NCI-H526 (cell line): Measurements from ENCODE around the gene ACKR1.

Experiments
- DNase-seq, 2 experiments: peaks; one replicate each; lab custom pipeline; 2025; lab: John Stamatoyannopoulos, UW

The ACKR1 gene, protein sequence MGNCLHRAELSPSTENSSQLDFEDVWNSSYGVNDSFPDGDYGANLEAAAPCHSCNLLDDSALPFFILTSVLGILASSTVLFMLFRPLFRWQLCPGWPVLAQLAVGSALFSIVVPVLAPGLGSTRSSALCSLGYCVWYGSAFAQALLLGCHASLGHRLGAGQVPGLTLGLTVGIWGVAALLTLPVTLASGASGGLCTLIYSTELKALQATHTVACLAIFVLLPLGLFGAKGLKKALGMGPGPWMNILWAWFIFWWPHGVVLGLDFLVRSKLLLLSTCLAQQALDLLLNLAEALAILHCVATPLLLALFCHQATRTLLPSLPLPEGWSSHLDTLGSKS

DNA sequence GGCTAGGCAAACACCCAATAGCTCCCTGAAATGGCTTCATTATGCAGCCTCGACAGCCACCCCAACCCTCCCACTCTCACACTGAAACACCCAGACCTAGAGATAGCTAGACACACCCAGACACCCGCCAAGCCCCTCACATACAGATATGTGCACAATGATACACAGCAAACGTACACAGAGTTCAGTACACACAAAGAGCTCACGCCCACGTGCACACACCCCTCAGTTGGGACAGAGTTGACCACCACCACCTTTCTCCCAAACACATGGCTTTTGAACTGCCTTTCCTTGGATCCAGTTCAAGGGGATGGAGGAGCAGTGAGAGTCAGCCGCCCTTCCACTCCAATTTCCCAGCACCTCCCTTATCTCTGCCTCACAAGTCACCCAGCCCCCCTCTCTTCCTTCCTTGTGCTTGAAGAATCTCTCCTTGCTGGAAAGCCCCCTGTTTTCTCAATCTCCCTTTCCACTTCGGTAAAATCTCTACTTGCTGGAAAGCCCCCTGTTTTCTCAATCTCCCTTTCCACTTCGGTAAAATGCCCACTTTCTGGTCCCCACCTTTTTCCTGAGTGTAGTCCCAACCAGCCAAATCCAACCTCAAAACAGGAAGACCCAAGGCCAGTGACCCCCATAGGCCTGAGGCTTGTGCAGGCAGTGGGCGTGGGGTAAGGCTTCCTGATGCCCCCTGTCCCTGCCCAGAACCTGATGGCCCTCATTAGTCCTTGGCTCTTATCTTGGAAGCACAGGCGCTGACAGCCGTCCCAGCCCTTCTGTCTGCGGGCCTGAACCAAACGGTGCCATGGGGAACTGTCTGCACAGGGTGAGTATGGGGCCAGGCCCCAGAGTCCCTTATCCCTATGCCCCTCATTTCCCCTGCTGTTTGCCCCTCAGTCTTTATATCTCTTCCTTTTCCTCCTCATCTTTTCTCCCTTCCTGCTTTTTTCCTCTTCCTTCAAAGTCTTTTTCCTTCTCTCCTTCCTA lies at the start of gene ACKR1:
TSS of gene ACKR1 (plus strand) at position 715 of the 981 bp plus-strand sequence. CDS start at position 800, 85 bp downstream.
- no peak for DNase-seq

DNA sequence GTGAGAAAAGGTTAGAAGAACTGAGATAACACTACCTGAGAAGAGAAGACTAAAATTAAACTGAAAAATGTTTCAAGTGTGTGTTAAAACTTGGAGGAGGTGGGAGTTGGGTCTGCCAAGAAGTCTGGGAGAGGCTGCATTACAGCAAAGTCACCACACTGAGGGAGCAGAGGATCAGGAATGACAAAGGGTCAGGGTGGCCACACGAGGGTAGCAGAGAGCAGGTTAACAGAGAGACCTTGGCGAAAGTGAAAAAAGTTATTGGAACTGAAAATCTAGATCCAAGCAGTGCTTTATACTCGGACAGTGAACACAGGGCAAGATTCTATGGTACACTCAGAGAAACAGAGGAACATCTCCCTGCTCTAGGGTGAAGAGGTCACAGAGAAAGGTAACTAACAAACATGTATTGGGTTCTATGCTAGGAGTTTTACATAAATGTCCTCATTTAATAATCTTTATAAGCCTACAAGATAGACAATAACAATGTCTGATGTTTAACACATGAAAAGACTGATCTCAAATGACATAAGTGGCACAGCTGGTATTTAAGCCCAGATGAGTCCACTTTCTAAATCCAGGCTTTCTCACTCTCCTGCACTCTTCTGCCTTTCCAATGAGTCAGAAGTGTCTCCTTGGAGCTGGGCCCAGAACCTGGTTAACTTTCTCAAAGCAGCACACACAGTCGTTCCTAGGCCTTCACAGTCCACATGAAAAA lies 43.5 kb upstream of the ACKR1 start:
- DNase-seq: peak; percentile 76 to 92

DNA sequence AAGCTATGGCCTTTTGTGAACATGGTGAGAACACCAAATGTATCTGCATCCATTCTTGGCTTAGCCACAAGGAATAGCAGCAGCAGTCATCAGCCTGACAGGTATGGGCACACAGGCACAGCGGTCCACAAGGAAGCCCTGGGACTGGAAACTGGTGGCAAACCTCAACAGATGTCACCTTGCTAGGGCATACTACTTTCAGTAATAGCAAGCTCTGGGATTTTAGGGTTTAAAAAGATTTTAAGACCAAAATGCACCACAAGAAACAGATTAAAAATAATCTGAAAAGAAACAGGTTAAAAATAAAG lies 43.0 kb upstream of the ACKR1 start:
- DNase-seq: no peak

DNA sequence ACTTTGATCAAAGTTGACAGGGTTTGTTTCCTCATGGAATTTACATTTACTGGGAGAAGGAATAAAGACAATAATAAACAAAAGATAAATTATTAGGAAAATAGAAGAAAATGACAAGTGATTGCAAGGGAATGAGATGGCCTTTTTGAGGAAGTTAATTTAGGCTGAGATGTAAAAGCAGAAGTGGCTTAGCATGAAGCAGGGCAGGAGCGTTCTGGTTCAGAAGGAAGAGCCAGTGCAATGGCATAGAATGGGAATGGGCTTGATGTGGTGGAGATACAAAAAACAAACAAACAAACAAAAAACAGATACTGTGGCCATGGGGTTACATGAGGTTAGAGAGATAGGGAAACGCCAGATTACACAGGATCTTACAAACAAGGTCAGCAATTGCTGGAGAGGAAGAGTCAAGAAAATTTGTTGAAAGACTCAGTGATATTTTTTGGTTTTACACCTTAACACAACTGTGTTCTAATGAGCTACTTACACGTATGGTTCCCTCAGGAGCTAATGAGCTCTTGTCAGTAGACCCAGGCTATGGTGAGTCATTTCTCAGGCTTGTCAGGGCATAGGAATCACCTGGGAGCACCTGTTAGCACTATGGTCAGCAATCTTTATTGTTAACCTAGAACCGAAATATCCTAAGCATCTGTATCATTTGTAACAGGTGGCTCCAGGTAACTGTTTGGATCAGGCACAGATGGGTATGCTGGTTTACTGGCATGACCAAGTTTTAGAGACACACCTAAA lies 42.0 kb upstream of the ACKR1 start:
- DNase-seq: no peak

DNA sequence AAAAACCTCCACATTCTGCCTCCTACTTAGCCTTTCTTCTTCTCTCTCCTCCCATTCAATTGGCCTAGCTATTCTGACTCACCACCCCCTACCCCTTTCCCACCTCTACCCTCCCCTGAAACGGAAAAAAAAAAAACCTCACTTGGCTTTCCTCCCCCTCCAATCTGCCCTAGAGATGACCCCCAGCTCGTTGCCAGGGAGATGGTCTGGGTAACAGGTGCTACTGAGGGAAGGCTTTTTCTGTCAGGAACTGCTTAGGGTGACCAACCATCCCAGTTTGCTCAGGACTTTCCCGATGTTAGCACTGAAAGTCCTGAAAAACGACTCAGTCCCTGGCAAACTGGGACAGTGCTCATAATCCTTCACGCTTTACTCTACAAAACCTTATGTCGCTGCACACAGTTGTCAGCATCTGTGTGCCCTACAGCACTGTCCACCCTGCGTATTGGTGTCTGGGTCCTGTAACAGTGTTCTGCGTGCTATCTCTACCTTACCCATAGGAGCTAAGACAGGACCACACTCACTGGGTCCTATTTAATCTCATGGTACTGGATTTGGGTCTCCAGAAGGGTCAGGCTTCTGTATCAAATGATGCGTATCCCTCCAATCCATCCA lies 41.0 kb upstream of the ACKR1 start:
- peak; percentile 11 to 45 for DNase-seq

DNA sequence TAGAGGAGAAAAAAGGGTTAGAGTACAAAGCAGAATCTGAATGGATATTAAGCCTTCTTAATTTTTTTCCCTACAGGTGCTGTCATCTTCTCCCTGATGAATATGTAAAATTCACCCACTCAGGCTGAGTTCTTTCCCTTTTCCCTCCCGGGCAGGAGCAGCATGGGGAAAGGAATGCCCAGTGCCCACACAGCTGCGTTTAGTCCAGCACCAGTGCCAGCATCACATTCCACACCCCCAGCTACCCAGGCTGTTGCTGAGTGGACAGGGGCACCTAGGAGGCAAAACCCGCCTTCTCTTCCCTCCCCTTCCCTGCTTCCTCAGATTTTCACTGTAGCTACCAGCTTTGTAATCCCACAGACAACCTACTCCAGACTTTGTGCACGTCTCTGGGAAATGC lies 36.6 kb upstream of the ACKR1 start:
- DNase-seq: peak; percentile 16 to 63

DNA sequence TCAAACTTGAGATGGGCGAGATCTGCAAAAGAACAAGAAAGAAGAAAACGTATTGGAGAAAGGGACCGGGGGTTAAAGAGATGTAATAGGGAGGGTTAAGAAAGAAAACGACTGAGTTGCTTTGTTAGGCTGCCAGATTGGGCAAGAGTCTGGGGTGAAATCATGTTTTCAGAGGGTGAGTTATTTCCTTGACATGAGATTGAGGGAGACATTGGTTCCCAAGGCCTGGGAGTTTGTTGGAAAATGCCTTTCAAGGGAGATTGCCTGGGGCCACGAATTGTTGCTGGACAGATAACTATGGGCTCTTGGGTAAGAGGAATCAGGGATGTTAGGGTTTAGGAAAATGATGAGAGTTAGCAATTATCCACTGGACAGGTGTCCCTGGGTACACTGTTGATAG lies 34.0 kb upstream of the ACKR1 start:
- no peak for DNase-seq

DNA sequence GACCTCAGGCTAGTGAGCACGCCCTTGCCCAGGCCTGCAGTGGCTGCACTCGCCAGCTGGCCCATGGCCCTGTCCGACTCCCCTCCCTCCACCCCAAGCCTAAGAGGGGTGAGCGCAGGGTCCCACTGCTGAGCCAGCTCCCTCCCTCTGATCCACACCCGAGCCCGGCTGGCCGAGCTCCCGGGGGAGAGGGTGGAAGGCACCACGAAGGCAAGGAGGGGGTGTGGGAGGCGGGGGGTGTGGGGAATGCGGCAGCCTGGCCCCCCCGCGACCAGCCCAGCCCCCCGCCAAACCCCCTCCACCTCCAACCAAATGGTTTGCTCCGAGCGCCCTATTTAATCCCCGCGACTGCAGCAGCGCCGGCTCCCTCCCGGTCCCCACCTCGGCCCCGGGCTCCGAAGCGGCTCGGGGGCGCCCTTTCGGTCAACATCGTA lies 33.4 kb upstream of the ACKR1 start, which contains the start of gene CADM3:
TSS of gene CADM3 (plus strand) at position 362 of the 434 bp plus-strand sequence. CDS start 151 bp downstream, outside the sequence.
- peak; percentile 74 to 93 for DNase-seq

DNA sequence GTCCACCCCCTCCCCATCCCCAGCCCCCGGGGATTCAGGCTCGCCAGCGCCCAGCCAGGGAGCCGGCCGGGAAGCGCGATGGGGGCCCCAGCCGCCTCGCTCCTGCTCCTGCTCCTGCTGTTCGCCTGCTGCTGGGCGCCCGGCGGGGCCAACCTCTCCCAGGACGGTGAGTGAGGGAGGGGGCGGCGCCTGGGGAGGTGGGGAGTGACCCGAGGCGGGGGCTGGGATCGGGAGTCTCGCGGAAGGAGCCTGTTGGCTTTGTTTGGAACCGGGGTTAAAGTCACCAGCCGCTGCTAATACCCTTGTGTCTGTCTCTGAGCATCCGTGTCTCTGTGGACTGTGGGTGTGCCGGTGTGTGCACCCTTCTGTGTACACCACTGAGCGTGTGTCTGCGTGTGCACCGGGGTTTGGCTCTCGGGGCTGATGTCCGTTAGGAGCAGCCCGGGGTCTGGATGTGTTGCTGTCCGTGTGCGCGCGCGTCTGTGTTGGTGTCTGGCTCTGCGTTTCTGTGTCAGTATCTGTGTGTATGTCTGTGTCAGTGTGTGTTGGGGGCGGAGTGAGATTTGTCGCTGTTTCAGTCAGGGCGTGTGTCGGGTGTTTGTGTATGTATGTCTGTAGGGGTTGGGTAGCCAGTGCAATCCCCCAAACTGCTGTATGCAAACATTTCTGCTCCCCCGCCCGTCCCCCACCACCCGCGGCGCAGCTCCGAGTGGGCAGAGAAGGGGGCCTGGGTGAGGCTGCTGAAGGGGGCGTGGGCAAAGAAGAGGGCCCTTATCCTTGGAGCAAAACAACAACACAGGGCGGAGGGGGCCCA lies 32.8 kb upstream of the ACKR1 start:
- DNase-seq: peak; percentile 79 to 94

DNA sequence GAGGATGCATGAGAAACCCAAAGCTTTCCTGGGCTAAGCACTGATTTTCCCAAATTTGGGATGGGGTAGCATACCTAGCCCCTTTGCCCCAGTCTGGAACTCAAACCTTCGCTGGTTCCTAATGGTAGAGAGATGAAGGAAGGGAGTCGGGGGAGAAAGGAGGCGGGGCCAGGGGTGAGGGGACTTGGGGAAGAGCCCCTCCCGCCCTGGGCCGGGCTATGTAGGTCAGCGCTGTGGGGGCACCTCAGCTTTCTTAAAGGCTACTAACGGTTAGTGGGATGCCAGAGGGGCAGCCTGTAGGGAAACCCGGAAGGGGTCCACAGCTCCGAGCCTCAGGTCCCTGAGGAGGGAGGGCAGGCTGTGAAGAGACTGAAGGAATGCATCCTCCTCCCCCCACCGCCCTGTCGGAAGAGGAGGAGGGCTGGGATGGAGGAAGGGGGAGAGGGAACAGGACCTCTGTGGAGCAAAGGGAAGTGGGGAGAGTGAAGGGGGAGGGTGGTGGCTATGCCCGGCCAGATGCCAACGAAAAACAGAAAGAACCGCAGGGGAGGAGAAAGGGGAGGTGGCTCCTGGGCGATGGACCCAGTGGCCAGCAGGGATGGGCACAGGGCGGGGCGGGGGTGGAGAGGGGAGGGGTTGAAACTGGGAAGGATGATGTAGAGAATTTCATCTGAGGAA lies 31.9 kb upstream of the ACKR1 start:
- peak in 1 of 2 experiments; percentile 60 for DNase-seq

DNA sequence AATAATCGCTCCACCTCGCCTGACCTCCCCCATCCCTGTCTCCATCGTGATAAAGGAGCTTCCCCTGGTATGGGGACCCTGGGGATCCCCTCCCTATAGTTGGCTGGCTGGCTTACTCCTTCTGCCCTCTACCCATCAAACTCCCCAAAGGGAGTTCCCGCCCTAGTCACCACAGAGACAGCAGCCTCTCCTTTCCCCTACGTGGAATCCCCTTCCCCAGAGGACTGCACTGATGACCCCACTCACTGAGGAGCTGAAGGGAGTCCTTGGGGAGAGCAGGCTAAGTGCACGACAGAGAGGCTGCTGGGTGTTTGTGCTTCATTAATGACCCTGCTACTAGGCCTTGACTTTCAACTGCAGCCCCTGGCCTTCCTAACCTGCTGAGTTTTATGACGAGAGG lies 31.4 kb upstream of the ACKR1 start:
- DNase-seq: no peak

DNA sequence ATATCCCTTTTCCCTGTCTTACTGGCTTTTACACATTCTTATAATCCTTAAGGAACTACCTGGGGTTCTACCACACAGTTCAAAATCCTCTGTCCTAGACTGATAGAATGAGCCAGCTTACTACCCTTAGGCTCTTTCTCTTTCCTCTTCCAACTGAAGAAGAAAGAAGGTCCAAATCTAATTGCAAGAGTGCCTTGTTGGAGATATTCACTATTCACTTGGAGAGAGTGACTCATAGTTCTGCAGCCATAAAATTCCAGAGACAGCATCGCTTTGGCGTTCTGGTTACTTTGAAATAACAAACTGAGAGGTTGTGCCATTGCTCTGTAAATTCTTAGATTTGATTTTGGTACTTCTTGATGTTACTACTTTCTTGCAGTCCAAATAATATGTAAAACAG lies 29.1 kb upstream of the ACKR1 start:
- no peak for DNase-seq

DNA sequence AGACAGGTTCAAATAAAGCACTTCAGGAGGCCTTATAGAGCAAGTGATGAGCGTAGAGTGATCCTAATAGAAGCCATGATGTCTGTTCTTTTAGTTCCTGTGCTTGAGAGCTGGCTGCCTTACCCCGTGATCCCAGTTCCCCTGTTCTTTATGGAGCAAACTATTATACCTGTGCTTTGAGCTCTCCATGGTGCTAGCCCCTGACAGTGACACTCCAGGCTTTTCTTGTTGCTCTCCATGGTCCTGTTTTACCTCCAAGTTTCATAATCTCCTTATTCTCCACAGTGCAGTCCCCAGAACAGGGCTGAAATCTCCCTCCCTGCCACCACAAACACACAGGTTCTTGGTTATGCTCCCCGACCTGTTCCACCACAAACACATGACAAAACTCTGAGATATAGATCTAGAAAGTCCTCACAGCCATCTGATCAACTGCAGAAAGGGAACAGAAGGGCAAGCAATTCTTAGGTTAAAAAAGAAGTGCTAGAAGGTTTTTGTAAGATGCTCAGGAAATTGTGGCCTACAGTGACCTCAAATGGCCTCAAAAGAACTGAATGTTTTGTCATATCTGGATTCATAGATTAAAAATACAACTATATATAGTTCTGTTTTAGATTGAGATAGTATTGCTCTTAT lies 27.3 kb upstream of the ACKR1 start:
- DNase-seq: no peak

DNA sequence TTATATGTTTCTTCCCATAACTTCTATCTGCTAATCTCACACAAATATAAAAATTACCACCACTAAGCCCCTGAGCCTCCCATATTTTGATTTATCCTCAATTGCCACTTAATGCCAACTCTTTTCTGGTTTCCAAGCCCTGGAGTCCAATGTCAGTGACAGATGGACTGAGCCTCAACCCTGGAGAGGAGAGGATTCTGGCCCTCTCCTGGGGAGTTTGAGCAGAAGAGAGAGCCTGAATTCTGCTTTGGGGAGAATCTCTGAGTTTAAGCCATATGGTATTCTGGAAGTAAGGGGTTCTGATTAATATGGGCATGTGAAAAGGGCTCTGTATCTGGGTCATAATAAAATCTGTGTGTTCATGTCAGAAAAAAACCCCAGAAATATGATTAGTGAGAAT lies 24.8 kb upstream of the ACKR1 start:
- no peak for DNase-seq

DNA sequence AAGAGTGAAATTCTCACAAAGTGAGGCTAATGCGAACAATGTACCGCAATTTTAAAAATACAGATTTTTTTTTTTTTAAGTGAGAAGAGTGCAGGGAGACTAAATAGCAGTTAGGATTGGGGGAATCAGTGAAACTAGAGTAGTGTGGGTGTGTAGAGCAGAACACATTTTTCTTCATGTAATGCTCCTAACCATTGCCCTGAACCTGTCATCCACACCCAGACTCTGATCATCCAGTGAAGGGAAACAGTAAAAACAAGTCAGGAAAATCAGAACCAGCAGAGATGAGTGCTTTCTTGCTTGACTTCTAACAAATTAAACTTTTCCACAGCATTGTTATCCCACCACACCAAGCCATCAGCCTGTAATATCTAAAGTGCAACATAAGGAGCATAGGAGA lies 24.2 kb upstream of the ACKR1 start:
- DNase-seq: no peak

DNA sequence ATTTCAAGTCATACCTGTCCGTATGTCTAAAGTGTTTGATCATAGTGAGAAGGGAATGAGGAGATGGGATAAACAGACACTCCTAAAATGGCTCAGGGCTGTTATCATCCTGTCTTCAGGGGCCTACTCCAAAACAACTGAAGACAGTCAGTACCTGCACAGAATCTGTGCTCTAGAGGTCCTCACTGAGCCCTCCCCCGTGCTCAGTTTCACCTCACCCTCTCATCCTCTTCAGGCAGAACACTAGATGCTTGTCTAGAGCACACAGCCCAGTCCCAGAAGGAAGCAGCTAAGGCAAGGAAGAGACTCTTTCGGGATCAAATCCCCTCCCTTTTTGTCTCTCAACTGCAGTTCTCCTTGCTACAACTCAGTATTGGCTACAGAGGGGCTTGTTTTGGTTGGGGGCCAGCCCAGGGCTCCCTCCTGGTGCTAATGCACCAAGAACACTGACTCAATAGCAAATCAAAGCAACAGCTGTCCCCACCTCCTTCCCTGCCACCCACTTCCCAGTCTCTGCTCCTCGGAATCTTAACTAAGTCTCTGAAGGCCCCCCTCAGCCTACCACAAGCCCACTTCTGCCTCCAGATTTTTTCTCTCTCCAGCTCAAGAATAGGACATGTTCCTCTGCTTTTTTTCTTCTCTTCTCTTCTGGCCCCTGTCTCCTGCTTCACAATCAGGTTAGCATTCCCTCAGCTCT lies 23.2 kb upstream of the ACKR1 start:
- no peak for DNase-seq

DNA sequence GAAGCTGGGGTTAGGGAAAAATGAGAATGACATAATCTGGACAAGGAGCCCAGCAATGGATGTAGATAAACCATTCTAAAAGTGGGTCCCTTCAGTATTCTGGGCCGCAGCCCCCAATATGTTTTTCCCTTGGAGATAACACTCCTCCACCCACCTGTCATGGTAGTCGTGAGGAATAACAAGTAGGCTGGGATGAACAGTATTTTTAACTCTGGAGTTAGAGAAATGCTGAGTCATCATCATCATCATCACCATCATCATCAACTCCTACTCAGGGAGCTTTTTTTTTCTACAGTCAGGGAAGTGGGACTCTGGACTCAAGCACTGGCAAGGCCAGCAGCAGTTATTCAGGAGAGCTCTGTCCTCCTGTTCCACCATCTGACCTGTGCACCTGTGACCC lies 20.5 kb upstream of the ACKR1 start:
- no peak for DNase-seq

DNA sequence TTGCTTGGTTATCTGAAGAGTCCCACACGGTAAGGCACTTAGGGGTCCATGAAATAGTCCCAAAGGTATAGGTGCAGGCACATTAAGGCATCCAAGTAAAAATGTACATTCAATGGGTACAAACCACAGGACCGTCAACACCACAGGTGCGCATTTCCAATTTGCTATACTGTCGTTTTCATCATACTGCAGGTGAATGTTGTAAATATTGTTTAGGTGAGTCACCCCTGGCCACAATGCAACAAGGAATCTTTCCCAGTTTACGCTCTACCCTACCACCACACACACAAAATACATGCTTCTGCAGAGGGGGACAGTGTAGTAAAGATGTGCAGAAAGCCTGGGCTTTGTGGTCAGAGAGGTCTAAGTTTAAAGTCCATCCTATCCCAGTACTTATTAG lies 19.6 kb upstream of the ACKR1 start:
- no peak for DNase-seq

DNA sequence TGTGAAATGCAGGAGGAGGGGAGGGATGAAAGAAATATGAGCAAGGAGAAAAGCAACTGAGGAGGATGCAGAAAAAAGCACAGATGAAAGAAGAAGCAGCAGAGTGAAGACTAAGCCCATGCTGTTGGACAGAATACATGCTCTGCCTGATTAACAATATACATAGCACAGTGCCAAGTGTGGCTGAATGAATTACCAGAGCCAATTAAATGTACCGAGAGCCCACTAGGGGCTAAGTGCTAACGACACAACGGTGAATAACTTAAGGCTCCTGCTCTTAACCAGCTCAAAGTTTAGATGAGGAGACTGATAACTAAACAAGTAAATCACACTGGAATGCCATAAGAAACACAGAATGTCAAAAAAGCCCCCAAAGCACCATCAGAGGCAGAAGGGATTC lies 17.6 kb upstream of the ACKR1 start:
- peak in 1 of 2 experiments; percentile 39 for DNase-seq
